Panc1 (cell line): ENCODE data around the gene MAP4. TPM values are rescaled to one million over a fixed set of nuclear protein-coding genes. Genes with fewer than 3 reads are reported as not detected.

Source experiments
- ATAC-seq: fragments of 200-7000 bp; cut with Tn5 transposase; 2 replicates; pipeline ENCODE4 v1.9.1; 2020; ENCODE audit warnings: mild to moderate bottlenecking, moderate library complexity
- BruUV-seq: library from RNA; stranded (reverse); fragments of 400-500 nt; replicated peaks from 2 replicates; lab custom pipeline; 2021; lab: Mats Ljungman, UMichigan
- CTCF ChIA-PET: fragments of 300-600 bp; sonication (Branson Sonifier 250); formaldehyde crosslinking; loops from one replicate; lab custom pipeline; 2022; ENCODE audit warnings: antibody characterized with exemption; lab: Charles Lee
- POLR2A ChIA-PET: fragments of 300-600 bp; sonication (Branson Sonifier 250); formaldehyde crosslinking; loops from one replicate; lab custom pipeline; 2022; ENCODE audit warnings: antibody characterized with exemption; lab: Charles Lee
- DNase-seq: peaks from one replicate; pipeline ENCODE4 v3.0.0-alpha.2; 2010; ENCODE audit warnings: low read depth, low spot score
- H3K27ac ChIP-seq: 2 replicates; pipeline ENCODE4 v1.5.1; 2011; ENCODE audit warnings: mild to moderate bottlenecking, low read length, inconsistent platforms
- H3K27me3 ChIP-seq: fragments of 200-500 bp; sonication (Bioruptor generic); 2 replicates; pipeline ENCODE4 v1.6.0; 2014; ENCODE audit warnings: low read length, inconsistent platforms; ENCODE audit not compliant: control insufficient read depth, insufficient read depth
- H3K36me3 ChIP-seq: fragments of 200-500 bp; sonication (Bioruptor generic); 2 replicates; pipeline ENCODE4 v1.5.1; 2014; ENCODE audit warnings: inconsistent platforms, mild to moderate bottlenecking, low read length, moderate library complexity; ENCODE audit not compliant: control insufficient read depth, insufficient read depth
- H3K4me1 ChIP-seq: 2 replicates; pipeline ENCODE4 v1.5.1; 2011; ENCODE audit warnings: inconsistent platforms, mild to moderate bottlenecking, low read length, moderate library complexity; ENCODE audit not compliant: control insufficient read depth, insufficient read depth
- H3K4me3 ChIP-seq, 2 experiments: 2 replicates each; pipeline ENCODE4 v1.5.1; 2011 to 2012; ENCODE audit warnings: low read depth in 2 of 2, low read length in 2 of 2, mild to moderate bottlenecking in 2 of 2, inconsistent platforms in 1 of 2, moderate library complexity in 1 of 2
- H3K9me3 ChIP-seq: fragments of 200-500 bp; sonication (Bioruptor generic); 2 replicates; pipeline ENCODE4 v1.5.1; 2014; ENCODE audit warnings: low read depth, mild to moderate bottlenecking, inconsistent platforms, low read length, moderate library complexity; ENCODE audit not compliant: control insufficient read depth, insufficient read depth
- POLR2AphosphoS5 ChIP-seq: IDR thresholded peaks from 2 replicates; pipeline ENCODE4 v1.6.1; 2012; ENCODE audit warnings: mild to moderate bottlenecking, low read depth, low read length, moderate library complexity
- SIN3A ChIP-seq: IDR thresholded peaks from 2 replicates; pipeline ENCODE4 v1.6.1; 2012; ENCODE audit warnings: low read depth, mild to moderate bottlenecking, low read length, moderate library complexity, borderline replicate concordance; ENCODE audit not compliant: insufficient read depth
- TCF7L2 ChIP-seq: IDR thresholded peaks from 2 replicates; pipeline ENCODE4 v1.6.1; 2011; ENCODE audit warnings: mild to moderate bottlenecking, low read depth, low read length, inconsistent platforms
- in situ Hi-C: cut with HindIII; loops from 2 replicates; pipeline ENCODE4 v1.10.0; 2016; ENCODE audit warnings: low sequenced_read_pairs, low pct_unique_long_range_greater_than_20kb
- intact Hi-C: fragments of 100-400 bp; cut with micrococcal nuclease; formaldehyde crosslinking; loops from one replicate; pipeline ENCODE4 v1.10.0; 2022; ENCODE audit not compliant: unreplicated experiment
- total RNA-seq: library from RNA; stranded (reverse); gene quantifications from one replicate; pipeline ENCODE4 v1.2.1, GENCODE V29; 2021; ENCODE audit not compliant: unreplicated experiment
- TF ChIP-seq, protein P1 (sequence below): fragments of 450-650 bp; IDR thresholded peaks from 2 replicates; pipeline ENCODE4 v1.5.1; 2017; ENCODE audit warnings: mild to moderate bottlenecking
- TF ChIP-seq, protein P2 (sequence below), 2 experiments: IDR thresholded peaks; 2 replicates each; pipeline ENCODE4 v1.6.1; 2011 to 2012; ENCODE audit warnings: low read depth in 2 of 2, control low read depth in 1 of 2, low read length in 1 of 2, mild to moderate bottlenecking in 1 of 2, moderate library complexity in 1 of 2; ENCODE audit not compliant: insufficient read depth in 1 of 2

MAP4 gene
- total RNA-seq, 1 experiment from 2014 or later, result 150 TPM

DNA sequence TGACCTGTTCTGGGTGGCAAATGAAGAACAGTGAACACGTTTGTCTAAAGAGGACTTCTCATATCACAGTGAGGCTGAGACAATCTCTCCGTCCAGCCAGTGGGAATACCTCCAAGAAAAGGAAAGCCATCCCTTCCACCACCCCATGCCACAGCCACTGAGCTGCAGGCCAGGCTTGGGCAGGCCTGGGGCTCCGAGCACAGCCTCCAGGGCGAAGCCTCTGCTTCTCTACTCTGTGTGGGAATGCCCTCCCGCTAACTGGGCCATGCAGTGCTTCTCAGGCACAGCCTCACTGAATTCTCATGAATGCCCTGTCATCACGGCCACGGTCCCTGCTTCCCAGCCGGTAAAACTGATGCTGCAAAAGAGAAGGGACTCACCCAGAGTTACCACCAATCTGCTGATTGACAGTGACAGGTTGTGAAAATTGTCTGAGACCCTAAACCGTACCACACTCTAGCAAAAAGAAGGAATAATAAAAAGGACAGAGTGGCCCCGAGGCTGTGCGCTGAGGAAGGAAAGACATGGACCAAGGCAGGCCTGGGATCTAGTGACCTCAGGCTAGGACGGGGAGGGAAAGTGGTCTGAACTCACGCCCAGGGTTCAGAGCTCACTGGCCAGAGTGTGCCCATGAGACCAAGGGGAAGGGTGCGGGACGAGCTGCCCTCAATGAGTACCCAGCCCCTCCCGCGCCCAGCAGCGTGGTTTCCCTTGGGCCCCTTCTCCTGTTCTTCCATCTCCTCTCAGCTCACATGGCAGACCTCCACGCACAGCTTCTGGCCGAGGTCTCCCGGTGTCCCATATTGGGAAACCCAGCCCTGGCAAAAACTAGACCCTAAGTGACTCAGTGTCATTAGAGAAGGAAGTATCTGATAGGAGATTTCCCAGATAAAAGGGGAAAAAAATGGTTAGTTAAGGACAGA, 160.5 kb downstream of the MAP4 start:
- in situ Hi-C loops, result no loop called here
- Histone ChIP-seq H3K4me1 (no peaks in the 10 kb centered on the region), H3K27me3 (no peaks in the 10 kb centered on the region), H3K9me3 (no peaks in the 10 kb centered on the region), H3K4me3 (no peak overlapping the region), H3K36me3 (peaks cover 2% of the 10 kb centered on the region; the same call in 1 of the 2 replicates), H3K27ac (no peak overlapping the region)
- ATAC-seq, result no peak
- BruUV-seq, result no TSS peak
- TF ChIP-seq POLR2AphosphoS5 (no peak), TCF7L2 (no peak), SIN3A (no peak)
- TF ChIP-seq, protein P1, sequence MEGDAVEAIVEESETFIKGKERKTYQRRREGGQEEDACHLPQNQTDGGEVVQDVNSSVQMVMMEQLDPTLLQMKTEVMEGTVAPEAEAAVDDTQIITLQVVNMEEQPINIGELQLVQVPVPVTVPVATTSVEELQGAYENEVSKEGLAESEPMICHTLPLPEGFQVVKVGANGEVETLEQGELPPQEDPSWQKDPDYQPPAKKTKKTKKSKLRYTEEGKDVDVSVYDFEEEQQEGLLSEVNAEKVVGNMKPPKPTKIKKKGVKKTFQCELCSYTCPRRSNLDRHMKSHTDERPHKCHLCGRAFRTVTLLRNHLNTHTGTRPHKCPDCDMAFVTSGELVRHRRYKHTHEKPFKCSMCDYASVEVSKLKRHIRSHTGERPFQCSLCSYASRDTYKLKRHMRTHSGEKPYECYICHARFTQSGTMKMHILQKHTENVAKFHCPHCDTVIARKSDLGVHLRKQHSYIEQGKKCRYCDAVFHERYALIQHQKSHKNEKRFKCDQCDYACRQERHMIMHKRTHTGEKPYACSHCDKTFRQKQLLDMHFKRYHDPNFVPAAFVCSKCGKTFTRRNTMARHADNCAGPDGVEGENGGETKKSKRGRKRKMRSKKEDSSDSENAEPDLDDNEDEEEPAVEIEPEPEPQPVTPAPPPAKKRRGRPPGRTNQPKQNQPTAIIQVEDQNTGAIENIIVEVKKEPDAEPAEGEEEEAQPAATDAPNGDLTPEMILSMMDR, result no peak
- TF ChIP-seq, protein P2, sequence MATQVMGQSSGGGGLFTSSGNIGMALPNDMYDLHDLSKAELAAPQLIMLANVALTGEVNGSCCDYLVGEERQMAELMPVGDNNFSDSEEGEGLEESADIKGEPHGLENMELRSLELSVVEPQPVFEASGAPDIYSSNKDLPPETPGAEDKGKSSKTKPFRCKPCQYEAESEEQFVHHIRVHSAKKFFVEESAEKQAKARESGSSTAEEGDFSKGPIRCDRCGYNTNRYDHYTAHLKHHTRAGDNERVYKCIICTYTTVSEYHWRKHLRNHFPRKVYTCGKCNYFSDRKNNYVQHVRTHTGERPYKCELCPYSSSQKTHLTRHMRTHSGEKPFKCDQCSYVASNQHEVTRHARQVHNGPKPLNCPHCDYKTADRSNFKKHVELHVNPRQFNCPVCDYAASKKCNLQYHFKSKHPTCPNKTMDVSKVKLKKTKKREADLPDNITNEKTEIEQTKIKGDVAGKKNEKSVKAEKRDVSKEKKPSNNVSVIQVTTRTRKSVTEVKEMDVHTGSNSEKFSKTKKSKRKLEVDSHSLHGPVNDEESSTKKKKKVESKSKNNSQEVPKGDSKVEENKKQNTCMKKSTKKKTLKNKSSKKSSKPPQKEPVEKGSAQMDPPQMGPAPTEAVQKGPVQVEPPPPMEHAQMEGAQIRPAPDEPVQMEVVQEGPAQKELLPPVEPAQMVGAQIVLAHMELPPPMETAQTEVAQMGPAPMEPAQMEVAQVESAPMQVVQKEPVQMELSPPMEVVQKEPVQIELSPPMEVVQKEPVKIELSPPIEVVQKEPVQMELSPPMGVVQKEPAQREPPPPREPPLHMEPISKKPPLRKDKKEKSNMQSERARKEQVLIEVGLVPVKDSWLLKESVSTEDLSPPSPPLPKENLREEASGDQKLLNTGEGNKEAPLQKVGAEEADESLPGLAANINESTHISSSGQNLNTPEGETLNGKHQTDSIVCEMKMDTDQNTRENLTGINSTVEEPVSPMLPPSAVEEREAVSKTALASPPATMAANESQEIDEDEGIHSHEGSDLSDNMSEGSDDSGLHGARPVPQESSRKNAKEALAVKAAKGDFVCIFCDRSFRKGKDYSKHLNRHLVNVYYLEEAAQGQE (IDR thresholded peaks at IDR 0.05; ENCODE audit: insufficient read depth in 1 of 2, low read depth in 2 of 2, low read length in 1 of 2), result no peak
- CTCF ChIA-PET, result no interaction called here
- POLR2A ChIA-PET, result no interaction called here
- no peak for DNase-seq
- intact Hi-C loops, result loop anchor here (10.0 kb wide), 1 partner anchor 299 kb away; no protein-coding TSS in a partner anchor

DNA sequence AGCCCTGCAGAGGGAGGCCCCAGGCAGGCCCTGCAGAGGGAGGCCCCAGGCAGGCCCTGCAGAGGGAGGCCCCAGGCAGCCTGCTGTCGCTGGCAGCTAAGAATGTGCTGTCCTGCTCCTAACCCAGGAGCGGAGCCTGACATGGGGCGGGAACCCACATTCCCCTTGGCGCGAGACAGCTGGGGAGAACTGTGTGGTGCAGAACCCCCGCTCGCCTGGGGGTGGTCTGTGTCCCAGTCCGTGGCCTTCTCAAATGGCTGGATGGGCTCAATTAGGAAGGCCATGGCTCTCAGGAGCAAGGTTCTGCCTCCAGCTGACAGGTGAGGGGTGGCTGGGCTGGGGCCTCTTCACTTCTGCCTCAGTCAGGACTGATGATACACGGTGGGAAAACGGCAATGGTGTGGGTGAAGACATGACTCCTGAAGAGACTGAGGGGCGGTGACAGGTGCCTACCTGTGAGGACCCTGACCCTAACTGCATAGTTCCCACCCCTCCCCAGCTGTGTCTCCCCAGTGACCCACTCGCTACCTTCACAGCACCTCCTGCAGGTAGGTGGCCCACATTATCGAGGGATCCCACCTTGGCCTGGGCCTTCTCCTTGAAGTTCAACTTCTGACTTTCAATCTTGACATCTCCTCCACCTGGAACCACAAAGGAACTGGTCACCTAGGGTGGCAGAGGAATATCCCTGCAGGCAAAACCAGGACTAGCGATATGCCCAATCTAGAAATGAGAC, 161.3 kb downstream of the MAP4 start:
- no TSS peak for BruUV-seq
- Histone ChIP-seq H3K4me1 (no peaks in the 10 kb centered on the region), H3K36me3 (peaks cover 2% of the 10 kb centered on the region; the same call in 1 of the 2 replicates), H3K4me3 (no peak overlapping the region), H3K27ac (no peak overlapping the region), H3K9me3 (no peaks in the 10 kb centered on the region), H3K27me3 (no peaks in the 10 kb centered on the region)
- in situ Hi-C loops, result no loop called here
- TF ChIP-seq TCF7L2, result no peak
- no peak for TF ChIP-seq POLR2AphosphoS5
- TF ChIP-seq, protein P2 (IDR thresholded peaks at IDR 0.05; ENCODE audit: insufficient read depth in 1 of 2, low read depth in 2 of 2, low read length in 1 of 2), result no peak
- TF ChIP-seq, protein P1, result no peak
- TF ChIP-seq SIN3A, result no peak
- intact Hi-C loops, result loop anchor here (10.0 kb wide), 1 partner anchor 300 kb away; no protein-coding TSS in a partner anchor
- DNase-seq (no peak), ATAC-seq (no peak)
- ChIA-PET CTCF (no interaction called here), POLR2A (no interaction called here)
